SIG-M5 treated with dmso at 0.1 percent for 504 hours (cell line): Measurements from ENCODE around the gene RNF181.
"Not testable (repeated sequence)": the region's sequence is repeated elsewhere in the genome, so short reads cannot be mapped to it uniquely, and the experiment has no call there.

ENCODE experiments used
- DNase-seq: peaks from one replicate; lab custom pipeline; 2025; ENCODE audit not compliant: unreplicated experiment; lab: John Stamatoyannopoulos, UW

The RNF181 gene

DNA sequence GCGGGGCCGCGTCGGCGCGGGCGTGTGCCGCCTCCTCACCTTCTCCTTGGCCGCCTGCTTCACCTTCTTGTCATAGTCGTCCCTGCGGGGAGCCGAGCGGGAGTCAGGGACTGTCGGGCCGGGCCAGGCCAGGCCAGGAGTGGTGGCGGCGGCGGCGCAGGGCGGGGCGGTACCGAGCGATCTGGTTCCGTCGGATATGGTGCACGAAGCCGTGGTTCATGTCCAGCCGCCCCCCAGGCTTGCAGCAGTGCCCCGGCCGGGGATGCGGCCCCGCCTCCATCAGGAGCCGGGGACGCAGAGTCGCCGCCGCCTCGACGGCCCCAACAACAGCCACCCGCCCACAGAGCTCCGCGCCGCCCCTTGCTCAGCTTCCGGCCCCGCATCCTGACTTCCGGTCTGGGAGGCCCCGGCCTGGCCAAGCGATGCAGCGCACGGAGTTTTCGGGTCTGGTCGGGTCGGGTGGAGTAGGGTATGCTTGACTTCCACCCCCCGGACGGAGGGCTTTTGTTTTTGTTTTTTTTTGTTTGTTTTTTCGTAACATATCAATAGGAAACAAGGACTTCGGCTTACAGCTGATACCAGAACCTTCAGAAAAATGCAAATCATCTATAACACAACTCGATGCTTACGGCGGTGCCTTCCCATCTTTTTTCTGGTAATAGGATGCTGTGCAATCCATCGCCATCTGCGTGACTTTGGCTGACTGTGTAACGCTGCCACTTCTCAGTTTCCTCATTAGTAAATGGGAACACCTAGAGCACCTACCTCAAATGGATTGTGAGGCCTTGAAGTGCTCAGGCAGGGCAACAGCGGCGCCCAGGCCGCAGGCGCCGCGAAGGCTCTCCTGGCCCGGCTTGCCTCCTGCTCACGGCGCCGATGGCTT, 16.4 kb downstream of the RNF181 start, which contains the start of gene C2orf68:
TSS of gene C2orf68 (minus strand) at position 362 of the 883 bp plus-strand sequence. CDS start at position 280, 82 bp downstream.
- DNase-seq = peak; percentile 85

GRCh38 chr2:85613717-85614515, 18.4 kb downstream of the RNF181 start:
- no peak for DNase-seq

DNA sequence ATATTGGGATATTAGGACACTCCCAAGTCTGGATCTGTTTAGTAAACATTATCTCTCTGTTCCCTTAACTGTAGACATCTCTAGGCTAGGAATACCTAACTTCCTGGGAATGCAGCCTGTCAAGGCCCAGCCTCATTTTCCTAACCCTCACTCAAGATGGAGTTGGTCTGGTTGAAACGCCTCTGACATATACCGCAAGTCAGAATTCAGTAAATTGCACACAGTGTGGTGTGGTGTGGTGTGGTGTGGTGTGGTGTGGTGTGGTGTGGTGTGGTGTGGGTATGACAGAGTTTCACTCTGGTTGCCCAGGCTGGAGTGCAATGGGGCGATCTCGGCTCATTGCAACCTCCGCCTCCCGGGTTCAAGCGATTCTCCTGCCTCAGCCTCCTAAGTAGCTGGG, 19.2 kb downstream of the RNF181 start:
- DNase-seq = not testable (repeated sequence)

DNA sequence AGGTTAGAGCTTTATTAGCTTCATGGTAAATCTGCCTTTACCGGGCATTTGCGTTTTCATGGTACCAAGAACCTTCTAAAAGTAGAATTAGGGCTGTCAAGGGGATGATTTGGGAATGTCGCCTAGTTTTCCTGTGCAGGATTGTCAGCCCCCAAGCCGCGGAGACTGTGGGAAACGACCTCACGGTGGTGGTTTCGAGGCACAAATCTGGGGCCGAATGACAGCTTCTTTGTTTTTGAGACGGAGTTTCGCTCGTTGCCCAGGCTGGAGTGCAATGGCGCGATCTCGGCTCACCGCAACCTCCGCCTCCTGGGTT, 19.8 kb downstream of the RNF181 start:
- no peak for DNase-seq

GRCh38 chr2:85617723-85618122, 22.2 kb downstream of the RNF181 start:
- DNase-seq = not testable (repeated sequence)

- DNase-seq = no peak
Measured at GRCh38 chr2:85619617-85620016, 24.1 kb downstream of the RNF181 start.

GRCh38 chr2:85621338-85621737, 25.8 kb downstream of the RNF181 start:
- no peak for DNase-seq

- DNase-seq = no peak
Measured at GRCh38 chr2:85623991-85624390, 28.4 kb downstream of the RNF181 start.

- DNase-seq = no peak
Measured at GRCh38 chr2:85628658-85629057, 33.1 kb downstream of the RNF181 start.

DNA sequence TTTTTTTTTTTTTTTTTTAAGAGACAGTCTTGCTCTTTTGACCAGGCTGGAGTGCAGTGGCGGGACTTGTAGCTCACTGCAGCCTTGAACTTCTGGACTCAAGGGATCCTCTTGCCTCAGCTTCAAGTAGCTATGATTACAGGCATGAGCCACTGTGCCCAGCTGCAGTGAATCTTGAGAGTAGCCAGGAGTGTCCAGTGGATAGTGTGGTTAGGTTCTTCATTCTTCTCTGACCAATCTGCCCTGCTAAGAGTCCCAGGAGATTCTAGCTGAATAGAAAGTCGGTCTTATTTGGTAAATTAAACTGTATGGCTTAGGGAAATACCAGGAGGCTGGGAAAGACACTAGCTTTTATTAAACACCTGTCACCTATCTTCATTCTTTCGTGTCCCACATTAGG, 35.8 kb downstream of the RNF181 start:
- no peak for DNase-seq

DNA sequence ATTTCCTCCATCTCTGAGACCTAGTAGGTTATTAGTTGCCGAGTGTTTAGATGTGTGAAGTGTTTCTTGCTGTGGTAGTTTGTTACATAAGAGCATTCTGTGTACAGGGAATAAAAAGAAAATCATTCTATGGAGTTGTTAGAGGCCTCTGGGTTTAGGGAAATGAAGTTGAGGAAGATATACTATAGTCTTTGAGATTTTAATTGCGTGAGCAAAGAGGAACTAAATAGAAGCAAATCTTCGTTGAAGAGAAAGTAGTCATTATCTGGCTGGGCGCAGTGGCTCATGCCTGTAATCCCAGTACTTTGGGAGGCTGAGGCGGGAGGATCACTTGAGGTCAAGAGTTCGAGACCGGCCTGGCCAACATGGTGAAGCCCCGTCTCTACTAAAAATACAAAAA, 39.5 kb downstream of the RNF181 start:
- DNase-seq = no peak

DNA sequence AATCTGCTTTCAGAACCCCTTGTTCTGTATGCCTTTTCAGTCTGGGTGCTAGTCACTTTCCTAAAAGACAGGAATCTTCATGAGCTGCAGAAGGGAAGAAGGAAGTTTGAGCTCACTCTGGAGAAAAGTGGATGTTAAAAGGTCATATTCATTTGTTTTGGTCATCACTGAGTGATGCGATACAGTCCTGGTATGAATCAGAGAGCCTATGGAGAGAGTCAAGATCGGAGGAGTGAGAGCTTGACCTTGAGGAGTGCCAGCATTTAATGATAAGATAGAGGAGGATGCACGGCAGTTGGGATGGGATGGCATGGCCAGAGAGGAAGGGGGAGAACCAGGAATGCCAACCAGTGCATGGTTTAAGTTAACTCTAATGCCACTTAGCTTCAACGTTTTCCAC, 40.1 kb downstream of the RNF181 start:
- DNase-seq = no peak

DNA sequence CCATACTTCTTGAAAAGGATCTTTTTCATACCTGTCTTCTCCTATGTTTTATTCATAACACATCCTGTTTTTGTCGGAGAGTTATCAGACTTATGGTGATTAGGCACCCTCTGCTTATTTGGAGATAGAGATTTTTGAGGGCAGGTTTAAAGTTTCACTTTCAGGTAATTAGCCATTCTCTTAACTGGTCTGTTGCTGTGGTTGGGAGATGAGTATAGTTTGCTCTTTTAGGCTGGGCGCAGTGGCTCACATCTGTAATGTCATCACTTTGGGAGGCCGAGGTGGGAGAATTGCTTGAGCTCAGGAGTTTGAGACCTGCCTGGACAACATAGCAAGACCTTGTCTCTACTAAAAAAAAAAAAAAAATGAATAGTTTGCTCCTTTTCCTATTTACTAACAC, 47.2 kb downstream of the RNF181 start:
- no peak for DNase-seq

- no peak for DNase-seq
Measured at GRCh38 chr2:85644909-85645308, 49.4 kb downstream of the RNF181 start.

GRCh38 chr2:85646166-85646565, 50.6 kb downstream of the RNF181 start:
- no peak for DNase-seq
